Neural progenitor cell (in vitro differentiated cells): ENCODE results near the gene OAS3. TPM values are rescaled to one million over a fixed set of nuclear protein-coding genes. Genes with fewer than 3 reads are reported as not detected.

Source experiments
- DNase-seq: peaks from one replicate; pipeline ENCODE4 v3.0.0-alpha.2; 2016; ENCODE audit warnings: low spot score
- H2AFZ ChIP-seq: fragments of 200-600 bp; sonication (generic); replicated peaks from 2 replicates; pipeline ENCODE4 v1.6.1; 2016; ENCODE audit warnings: antibody characterized with exemption
- H3F3A ChIP-seq: fragments of 200-600 bp; sonication (generic); 2 replicates; pipeline ENCODE4 v1.6.1; 2016; ENCODE audit warnings: antibody characterized with exemption, low read depth
- H3K27ac ChIP-seq: fragments of 200-600 bp; sonication (generic); 2 replicates; pipeline ENCODE4 v1.5.1; 2016; ENCODE audit warnings: mild to moderate bottlenecking
- H3K27me3 ChIP-seq: fragments of 200-600 bp; sonication (generic); 2 replicates; pipeline ENCODE4 v1.6.1; 2016; ENCODE audit warnings: mild to moderate bottlenecking, moderate library complexity
- H3K36me3 ChIP-seq: fragments of 200-600 bp; sonication (generic); 2 replicates; pipeline ENCODE4 v1.5.1; 2016
- H3K4me1 ChIP-seq: fragments of 200-600 bp; sonication (generic); 2 replicates; pipeline ENCODE4 v1.6.1; 2016; ENCODE audit warnings: mixed run types
- H3K4me2 ChIP-seq: fragments of 200-600 bp; sonication (generic); 2 replicates; pipeline ENCODE4 v1.6.1; 2016
- H3K4me3 ChIP-seq: fragments of 200-600 bp; sonication (generic); 2 replicates; pipeline ENCODE4 v1.5.1; 2016
- H3K79me2 ChIP-seq: fragments of 200-600 bp; sonication (generic); 2 replicates; pipeline ENCODE4 v1.6.1; 2016; ENCODE audit warnings: low read depth
- H3K9ac ChIP-seq: fragments of 200-600 bp; sonication (generic); 2 replicates; pipeline ENCODE4 v1.6.1; 2016
- H3K9me3 ChIP-seq: fragments of 200-600 bp; sonication (generic); 2 replicates; pipeline ENCODE4 v1.5.1; 2016; ENCODE audit warnings: low read depth
- H4K20me1 ChIP-seq: fragments of 200-600 bp; sonication (generic); 2 replicates; pipeline ENCODE4 v1.6.1; 2016; ENCODE audit warnings: low read depth
- H3K27ac Mint-ChIP-seq: 3 replicates; pipeline ENCODE4 v1.8.0; 2021; ENCODE audit warnings: mixed read lengths
- H3K27me3 Mint-ChIP-seq: 2 replicates; pipeline ENCODE4 v1.8.0; 2022; ENCODE audit warnings: low read depth, mild to moderate bottlenecking, inconsistent platforms, moderate library complexity, mixed read lengths; ENCODE audit not compliant: insufficient read depth
- H3K36me3 Mint-ChIP-seq: 3 replicates; pipeline ENCODE4 v1.8.0; 2021; ENCODE audit warnings: mixed read lengths
- H3K4me1 Mint-ChIP-seq: 3 replicates; pipeline ENCODE4 v1.8.0; 2021; ENCODE audit warnings: mixed read lengths
- H3K4me3 Mint-ChIP-seq: 3 replicates; pipeline ENCODE4 v1.8.0; 2021; ENCODE audit warnings: mild to moderate bottlenecking, moderate library complexity, mixed read lengths
- H3K9me3 Mint-ChIP-seq: 3 replicates; pipeline ENCODE4 v1.8.0; 2020; ENCODE audit warnings: mixed read lengths
- CTCF ChIP-seq: fragments of 200-600 bp; sonication (generic); IDR thresholded peaks from 2 replicates; pipeline ENCODE4 v1.5.1; 2017; ENCODE audit warnings: antibody characterized with exemption, mild to moderate bottlenecking
- EZH2 ChIP-seq: fragments of 200-600 bp; sonication (generic); IDR thresholded peaks from 2 replicates; pipeline ENCODE4 v1.6.1; 2017; ENCODE audit warnings: antibody characterized with exemption, mild to moderate bottlenecking, moderate library complexity
- EZH2phosphoT487 ChIP-seq: fragments of 200-600 bp; sonication (generic); IDR thresholded peaks from 2 replicates; pipeline ENCODE4 v1.6.1; 2017; ENCODE audit warnings: antibody characterized with exemption
- total RNA-seq: library from RNA; depleted of rRNA; stranded (reverse); fragments of >200 nt; gene quantifications from 2 replicates; pipeline ENCODE4 v1.2.3, GENCODE V29; 2015; ENCODE audit warnings: low replicate concordance

The OAS3 gene
- total RNA-seq, 1 donor from 2014 or later = not detected

GRCh38 chr12:112967858-112968257 lies 29.6 kb downstream of the OAS3 start:
- H3K4me3 ChIP-seq = no peak overlapping the region
- no peaks in the 10 kb centered on the region for H3F3A ChIP-seq
- H3K27me3 ChIP-seq = no peaks in the 10 kb centered on the region
- H3K9me3 Mint-ChIP-seq = no peaks in the 10 kb centered on the region
- H2AFZ ChIP-seq = no peak overlapping the region
- no peaks in the 10 kb centered on the region for H4K20me1 ChIP-seq
- H3K9ac ChIP-seq = no peak overlapping the region
- H3K27ac Mint-ChIP-seq = no peak overlapping the region
- H3K4me1 Mint-ChIP-seq = no peaks in the 10 kb centered on the region
- H3K36me3 Mint-ChIP-seq = no peaks in the 10 kb centered on the region
- no peak overlapping the region for H3K4me3 Mint-ChIP-seq
- TF ChIP-seq EZH2phosphoT487 (no peak), EZH2 (no peak), CTCF (no peak)
- no peak overlapping the region for H3K4me2 ChIP-seq
- no peaks in the 10 kb centered on the region for H3K79me2 ChIP-seq
- no peaks in the 10 kb centered on the region for H3K4me1 ChIP-seq
- no peaks in the 10 kb centered on the region for H3K27me3 Mint-ChIP-seq
- no peaks in the 10 kb centered on the region for H3K9me3 ChIP-seq
- no peaks in the 10 kb centered on the region for H3K36me3 ChIP-seq
- no peak for DNase-seq
- no peak overlapping the region for H3K27ac ChIP-seq

- no peak overlapping the region for H3K27ac ChIP-seq
- H3K9ac ChIP-seq = no peak overlapping the region
- Mint-ChIP-seq H3K9me3 (no peaks in the 10 kb centered on the region), H3K4me1 (no peaks in the 10 kb centered on the region), H3K4me3 (no peak overlapping the region), H3K27ac (no peak overlapping the region), H3K36me3 (no peaks in the 10 kb centered on the region), H3K27me3 (no peaks in the 10 kb centered on the region)
- no peaks in the 10 kb centered on the region for H3K27me3 ChIP-seq
- no peak overlapping the region for H2AFZ ChIP-seq
- H3K79me2 ChIP-seq = no peaks in the 10 kb centered on the region
- no peaks in the 10 kb centered on the region for H3K4me1 ChIP-seq
- no peaks in the 10 kb centered on the region for H3K36me3 ChIP-seq
- no peak overlapping the region for H3K4me3 ChIP-seq
- no peak for TF ChIP-seq CTCF
- TF ChIP-seq EZH2 = no peak
- no peak for TF ChIP-seq EZH2phosphoT487
- H3F3A ChIP-seq = no peaks in the 10 kb centered on the region
- no peaks in the 10 kb centered on the region for H4K20me1 ChIP-seq
- no peak for DNase-seq
- no peaks in the 10 kb centered on the region for H3K9me3 ChIP-seq
- H3K4me2 ChIP-seq = no peak overlapping the region
Observed at GRCh38 chr12:112969547-112970306, 31.5 kb downstream of the OAS3 start.

GRCh38 chr12:112970391-112970790 lies 32.1 kb downstream of the OAS3 start:
- TF ChIP-seq CTCF (no peak), EZH2phosphoT487 (no peak), EZH2 (no peak)
- no peak overlapping the region for H3K4me3 ChIP-seq
- no peak overlapping the region for H3K9ac ChIP-seq
- H2AFZ ChIP-seq = no peak overlapping the region
- no peaks in the 10 kb centered on the region for H3K79me2 ChIP-seq
- no peaks in the 10 kb centered on the region for H3K36me3 ChIP-seq
- H3F3A ChIP-seq = no peaks in the 10 kb centered on the region
- H3K4me1 ChIP-seq = no peaks in the 10 kb centered on the region
- H3K4me1 Mint-ChIP-seq = no peaks in the 10 kb centered on the region
- H3K36me3 Mint-ChIP-seq = no peaks in the 10 kb centered on the region
- no peak overlapping the region for H3K27ac ChIP-seq
- H3K27ac Mint-ChIP-seq = no peak overlapping the region
- no peaks in the 10 kb centered on the region for H3K9me3 Mint-ChIP-seq
- H3K27me3 Mint-ChIP-seq = no peaks in the 10 kb centered on the region
- H3K27me3 ChIP-seq = no peaks in the 10 kb centered on the region
- no peaks in the 10 kb centered on the region for H4K20me1 ChIP-seq
- DNase-seq = no peak
- no peak overlapping the region for H3K4me2 ChIP-seq
- H3K9me3 ChIP-seq = no peaks in the 10 kb centered on the region
- H3K4me3 Mint-ChIP-seq = no peak overlapping the region
